Fibroblast of villous mesenchyme (primary cell): Measurements from ENCODE around the gene PLEKHA5. TPM values are rescaled to one million over a fixed set of nuclear protein-coding genes. Genes with fewer than 3 reads are reported as not detected.

Source experiments
- DNase-seq: peaks from one replicate; pipeline ENCODE4 v3.0.0-alpha.2; 2010; ENCODE audit warnings: low read depth
- H3K4me3 ChIP-seq: 2 replicates; pipeline ENCODE4 v1.5.1; 2011; ENCODE audit warnings: low read depth, mild to moderate bottlenecking, low read length
- total RNA-seq: library from RNA; depleted of rRNA; stranded (reverse); fragments of >200 nt; gene quantifications from 2 replicates; pipeline ENCODE4 v1.2.3, GENCODE V29; 2012
- TF ChIP-seq, protein P1 (sequence below): IDR thresholded peaks from 2 replicates; pipeline ENCODE4 v1.5.1; 2012; ENCODE audit warnings: low read depth, mild to moderate bottlenecking, low read length; ENCODE audit not compliant: insufficient read depth

Gene PLEKHA5
- total RNA-seq, 1 donor: 37.1 TPM

DNA sequence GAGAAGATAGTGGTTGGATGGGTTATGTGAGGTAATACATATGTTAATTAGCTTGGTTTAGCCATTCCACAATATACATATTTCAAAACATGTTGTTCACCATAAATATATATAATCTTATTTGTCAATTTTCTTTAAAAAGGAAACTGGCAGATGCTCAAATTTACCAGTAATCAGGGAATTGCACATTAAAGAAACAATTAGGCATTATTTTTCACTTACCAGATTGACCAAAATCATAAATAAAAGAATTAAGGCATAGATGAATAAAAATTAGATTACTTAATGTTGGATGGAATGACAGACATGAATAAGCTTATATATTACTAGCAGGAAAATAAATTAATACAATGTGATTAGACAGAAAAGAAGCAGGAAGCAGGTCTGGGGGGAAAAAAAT, 147.2 kb downstream of the PLEKHA5 start:
- TF ChIP-seq, protein P1, sequence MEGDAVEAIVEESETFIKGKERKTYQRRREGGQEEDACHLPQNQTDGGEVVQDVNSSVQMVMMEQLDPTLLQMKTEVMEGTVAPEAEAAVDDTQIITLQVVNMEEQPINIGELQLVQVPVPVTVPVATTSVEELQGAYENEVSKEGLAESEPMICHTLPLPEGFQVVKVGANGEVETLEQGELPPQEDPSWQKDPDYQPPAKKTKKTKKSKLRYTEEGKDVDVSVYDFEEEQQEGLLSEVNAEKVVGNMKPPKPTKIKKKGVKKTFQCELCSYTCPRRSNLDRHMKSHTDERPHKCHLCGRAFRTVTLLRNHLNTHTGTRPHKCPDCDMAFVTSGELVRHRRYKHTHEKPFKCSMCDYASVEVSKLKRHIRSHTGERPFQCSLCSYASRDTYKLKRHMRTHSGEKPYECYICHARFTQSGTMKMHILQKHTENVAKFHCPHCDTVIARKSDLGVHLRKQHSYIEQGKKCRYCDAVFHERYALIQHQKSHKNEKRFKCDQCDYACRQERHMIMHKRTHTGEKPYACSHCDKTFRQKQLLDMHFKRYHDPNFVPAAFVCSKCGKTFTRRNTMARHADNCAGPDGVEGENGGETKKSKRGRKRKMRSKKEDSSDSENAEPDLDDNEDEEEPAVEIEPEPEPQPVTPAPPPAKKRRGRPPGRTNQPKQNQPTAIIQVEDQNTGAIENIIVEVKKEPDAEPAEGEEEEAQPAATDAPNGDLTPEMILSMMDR: no peak

DNA sequence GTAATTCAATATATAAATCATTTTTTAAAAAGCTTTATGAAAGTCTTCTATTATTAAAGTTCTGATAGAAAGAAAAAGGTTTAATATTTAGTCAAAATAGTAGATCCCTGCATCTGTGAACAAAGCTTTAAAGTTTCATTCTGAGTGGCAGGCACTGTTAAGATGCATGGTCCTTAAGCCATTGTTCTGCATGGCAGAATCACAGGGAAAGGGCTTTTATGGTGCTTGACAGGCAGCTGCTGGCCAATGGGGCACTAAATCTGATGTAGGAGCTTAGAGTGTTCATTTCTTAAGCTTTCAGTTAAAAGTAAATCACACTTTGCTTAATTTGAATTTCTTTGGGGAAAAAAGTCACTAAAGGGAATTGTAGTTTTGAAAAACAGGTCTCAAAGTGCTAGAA, 148.2 kb downstream of the PLEKHA5 start:
- H3K4me3 ChIP-seq: no peak overlapping the region
- TF ChIP-seq, protein P1: no peak
- no peak for DNase-seq

More for the DNA sequence above, 147.2 kb downstream of the PLEKHA5 start:
- DNase-seq: no peak
- H3K4me3 ChIP-seq: no peak overlapping the region

DNA sequence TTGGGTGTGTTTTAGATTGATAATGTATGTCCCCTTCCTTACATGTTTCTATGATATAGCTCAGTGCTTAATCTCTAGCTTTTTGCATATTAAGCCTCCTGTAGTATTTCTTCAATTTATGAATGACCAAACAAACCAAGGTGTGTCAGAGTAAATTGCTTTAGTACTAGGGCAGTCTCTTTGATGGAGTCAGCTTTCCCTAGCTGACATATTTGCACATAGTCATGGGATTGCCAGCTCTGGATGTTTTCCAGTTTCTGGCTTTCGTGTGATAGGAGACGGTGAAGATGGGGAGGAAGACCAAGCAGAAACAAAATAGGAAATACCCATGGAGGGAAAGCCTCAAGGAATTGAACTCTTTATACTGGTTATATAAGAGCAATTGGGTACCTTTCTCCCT, 148.9 kb downstream of the PLEKHA5 start:
- TF ChIP-seq, protein P1: no peak
- H3K4me3 ChIP-seq: no peak overlapping the region
- DNase-seq: no peak

DNA sequence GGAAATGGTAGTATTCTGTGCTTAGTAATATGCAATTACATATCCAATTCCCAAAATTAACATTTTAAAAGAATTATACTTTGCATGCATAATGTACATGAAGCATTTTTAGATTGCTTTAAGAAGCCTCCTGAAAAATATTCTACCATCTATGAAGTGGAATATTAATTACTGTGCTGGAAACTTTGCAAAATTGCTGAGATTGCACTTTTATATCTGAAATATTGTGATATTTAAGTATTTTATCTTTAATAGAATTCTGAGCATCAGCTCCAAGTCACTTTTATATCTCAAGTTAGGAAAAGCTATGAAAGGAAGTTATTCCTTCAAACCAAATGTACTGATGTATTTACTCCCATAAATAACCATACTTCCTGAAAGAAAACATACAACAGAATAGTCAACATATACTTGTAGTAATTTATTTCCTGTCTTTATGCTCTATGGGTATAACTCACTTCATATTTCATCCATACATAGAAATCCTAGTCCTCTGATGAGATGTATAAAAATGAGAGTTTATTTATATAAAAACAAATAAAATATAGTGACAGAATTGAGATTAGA, 152.7 kb downstream of the PLEKHA5 start:
- DNase-seq: no peak
- TF ChIP-seq, protein P1: no peak
- H3K4me3 ChIP-seq: no peak overlapping the region

DNA sequence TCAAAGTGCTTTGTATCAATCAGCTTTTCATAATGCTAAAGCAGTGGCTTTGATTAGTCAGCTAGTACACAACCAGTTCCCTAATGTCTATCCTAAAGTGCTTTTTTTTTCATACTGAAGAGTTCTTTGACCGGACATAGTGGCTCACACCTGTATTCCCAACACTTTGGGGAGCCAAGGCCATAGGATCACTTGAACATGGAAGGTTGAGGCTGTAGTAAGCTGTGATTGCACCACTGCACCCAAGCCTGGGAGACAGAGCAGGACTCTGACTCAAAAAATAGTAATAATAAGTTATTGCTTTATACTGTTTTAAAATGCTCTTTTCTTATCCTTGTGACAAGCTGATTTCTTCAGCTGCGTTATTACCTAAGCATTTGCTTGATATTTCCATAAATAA, 155.1 kb downstream of the PLEKHA5 start:
- no peak for DNase-seq
- TF ChIP-seq, protein P1: no peak
- H3K4me3 ChIP-seq: no peak overlapping the region

- TF ChIP-seq, protein P1: no peak
- no peak for DNase-seq
- H3K4me3 ChIP-seq: no peak overlapping the region
Observed at GRCh38 chr12:19285793-19286448, 156.4 kb downstream of the PLEKHA5 start.
